WTC11 (cell line): ENCODE results near the gene SIGLEC7. TPM values are rescaled to one million over a fixed set of nuclear protein-coding genes. Genes with fewer than 3 reads are reported as not detected.

Experiments used
- ATAC-seq: fragments of 200-7000 bp; cut with Tn5 transposase; 2 replicates; pipeline ENCODE4 v1.10.0; 2021; ENCODE audit warnings: mild to moderate bottlenecking, moderate library complexity
- CTCF ChIA-PET: fragments of 300-600 bp; sonication (Branson Sonifier 250); formaldehyde crosslinking; loops from one replicate; lab custom pipeline; 2021; ENCODE audit warnings: antibody characterized with exemption; lab: Charles Lee
- POLR2A ChIA-PET: fragments of 350-600 bp; sonication (Branson Sonifier 250); formaldehyde crosslinking; loops from one replicate; lab custom pipeline; 2021; ENCODE audit warnings: antibody characterized with exemption; lab: Charles Lee
- DNase-seq: peaks from one replicate; pipeline ENCODE4 v3.0.0; 2021; ENCODE audit warnings: low spot score
- H3K27ac Mint-ChIP-seq: 2 replicates; pipeline ENCODE4 v1.8.0; 2021; ENCODE audit warnings: mixed read lengths
- H3K27me3 Mint-ChIP-seq: 2 replicates; pipeline ENCODE4 v1.8.0; 2021; ENCODE audit warnings: low read depth, mild to moderate bottlenecking, moderate library complexity, mixed read lengths
- H3K36me3 Mint-ChIP-seq: 2 replicates; pipeline ENCODE4 v1.8.0; 2021; ENCODE audit warnings: mixed read lengths
- H3K4me1 Mint-ChIP-seq: 2 replicates; pipeline ENCODE4 v1.8.0; 2022; ENCODE audit warnings: mixed read lengths
- H3K4me3 Mint-ChIP-seq: 2 replicates; pipeline ENCODE4 v1.8.0; 2021; ENCODE audit warnings: mild to moderate bottlenecking, moderate library complexity, mixed read lengths
- H3K9me3 Mint-ChIP-seq: 2 replicates; pipeline ENCODE4 v1.8.0; 2021; ENCODE audit warnings: mixed read lengths
- ATF1 ChIP-seq: sonication (generic); formaldehyde crosslinking; IDR thresholded peaks from 2 replicates; pipeline ENCODE4 v1.8.1; 2023; ENCODE audit warnings: mild to moderate bottlenecking, moderate library complexity, missing genetic modification reagents
- KAT7 ChIP-seq: sonication (generic); formaldehyde crosslinking; IDR thresholded peaks from 2 replicates; pipeline ENCODE4 v1.8.1; 2023; ENCODE audit warnings: missing genetic modification reagents, mild to moderate bottlenecking, borderline replicate concordance
- MXD4 ChIP-seq: fragments of 250-450 bp; sonication (Bioruptor Pico); IDR thresholded peaks from 2 replicates; pipeline ENCODE4 v1.8.0; 2021; ENCODE audit warnings: mild to moderate bottlenecking, moderate library complexity, borderline replicate concordance
- SMAD4 ChIP-seq: sonication (generic); formaldehyde crosslinking; IDR thresholded peaks from 2 replicates; pipeline ENCODE4 v1.8.0; 2022; ENCODE audit warnings: mild to moderate bottlenecking, missing genetic modification reagents
- TEAD4 ChIP-seq: sonication (generic); formaldehyde crosslinking; IDR thresholded peaks from 2 replicates; pipeline ENCODE4 v1.8.0; 2022; ENCODE audit warnings: mild to moderate bottlenecking, missing genetic modification reagents
- ZNF121 ChIP-seq: sonication (generic); formaldehyde crosslinking; IDR thresholded peaks from 2 replicates; pipeline ENCODE4 v1.8.0; 2023; ENCODE audit warnings: missing genetic modification reagents
- total RNA-seq: library from RNA; stranded (reverse); gene quantifications from 3 replicates; pipeline ENCODE4 v1.2.3, GENCODE V29; 2021
- TF ChIP-seq, protein P1 (sequence below): sonication (generic); formaldehyde crosslinking; conservative IDR thresholded peaks from 2 replicates; pipeline ENCODE4 v1.8.1; 2023; ENCODE audit warnings: mild to moderate bottlenecking, low read depth, missing genetic modification reagents, moderate library complexity
- TF ChIP-seq, protein P2 (sequence below): fragments of 250-450 bp; sonication (Bioruptor Pico); conservative IDR thresholded peaks from 2 replicates; pipeline ENCODE4 v1.9.0; 2021; ENCODE audit warnings: mild to moderate bottlenecking
- TF ChIP-seq, protein P3 (sequence below): sonication (generic); formaldehyde crosslinking; IDR thresholded peaks from 2 replicates; pipeline ENCODE4 v1.8.0; 2023; ENCODE audit warnings: missing genetic modification reagents, mild to moderate bottlenecking, borderline replicate concordance
- TF ChIP-seq, protein P4 (sequence below): sonication (generic); formaldehyde crosslinking; IDR thresholded peaks from 2 replicates; pipeline ENCODE4 v1.8.1; 2022; ENCODE audit warnings: mild to moderate bottlenecking, moderate library complexity, missing genetic modification reagents
- TF ChIP-seq, protein P5 (sequence below): sonication (generic); formaldehyde crosslinking; IDR thresholded peaks from 2 replicates; pipeline ENCODE4 v1.8.1; 2022; ENCODE audit warnings: low read depth, missing genetic modification reagents, borderline replicate concordance

Gene SIGLEC7
- total RNA-seq, 1 experiment from 2014 or later, result not detected

DNA sequence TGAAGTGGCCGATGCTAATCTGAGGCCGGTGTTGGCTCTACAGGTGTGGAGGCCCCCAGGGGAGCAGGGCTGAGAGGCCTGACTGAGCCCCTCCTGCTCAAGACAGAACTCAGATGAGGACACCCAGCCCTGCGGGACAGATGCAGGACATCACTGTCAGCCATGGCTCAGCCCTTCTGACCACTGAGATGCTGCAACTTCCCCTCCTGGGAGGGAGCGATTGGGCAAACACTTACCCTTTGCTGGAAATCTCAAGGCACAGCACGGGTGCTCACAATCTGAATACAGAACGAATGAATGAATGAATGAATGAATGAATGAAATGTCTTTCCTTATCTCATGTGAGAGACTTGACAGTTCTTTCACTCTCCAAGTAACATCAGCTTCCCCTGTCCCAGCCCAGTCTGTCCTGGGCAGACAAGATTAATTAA, 3.5 kb upstream of the SIGLEC7 start:
- ATAC-seq (no peak), DNase-seq (no peak)
- Mint-ChIP-seq H3K27ac (no peak overlapping the region), H3K4me3 (no peak overlapping the region), H3K27me3 (peaks cover 9% of the 10 kb centered on the region), H3K4me1 (peaks cover 25% of the 10 kb centered on the region), H3K36me3 (no peaks in the 10 kb centered on the region), H3K9me3 (no peaks in the 10 kb centered on the region)
- TF ChIP-seq, protein P1, sequence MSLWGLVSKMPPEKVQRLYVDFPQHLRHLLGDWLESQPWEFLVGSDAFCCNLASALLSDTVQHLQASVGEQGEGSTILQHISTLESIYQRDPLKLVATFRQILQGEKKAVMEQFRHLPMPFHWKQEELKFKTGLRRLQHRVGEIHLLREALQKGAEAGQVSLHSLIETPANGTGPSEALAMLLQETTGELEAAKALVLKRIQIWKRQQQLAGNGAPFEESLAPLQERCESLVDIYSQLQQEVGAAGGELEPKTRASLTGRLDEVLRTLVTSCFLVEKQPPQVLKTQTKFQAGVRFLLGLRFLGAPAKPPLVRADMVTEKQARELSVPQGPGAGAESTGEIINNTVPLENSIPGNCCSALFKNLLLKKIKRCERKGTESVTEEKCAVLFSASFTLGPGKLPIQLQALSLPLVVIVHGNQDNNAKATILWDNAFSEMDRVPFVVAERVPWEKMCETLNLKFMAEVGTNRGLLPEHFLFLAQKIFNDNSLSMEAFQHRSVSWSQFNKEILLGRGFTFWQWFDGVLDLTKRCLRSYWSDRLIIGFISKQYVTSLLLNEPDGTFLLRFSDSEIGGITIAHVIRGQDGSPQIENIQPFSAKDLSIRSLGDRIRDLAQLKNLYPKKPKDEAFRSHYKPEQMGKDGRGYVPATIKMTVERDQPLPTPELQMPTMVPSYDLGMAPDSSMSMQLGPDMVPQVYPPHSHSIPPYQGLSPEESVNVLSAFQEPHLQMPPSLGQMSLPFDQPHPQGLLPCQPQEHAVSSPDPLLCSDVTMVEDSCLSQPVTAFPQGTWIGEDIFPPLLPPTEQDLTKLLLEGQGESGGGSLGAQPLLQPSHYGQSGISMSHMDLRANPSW, result no peak
- TF ChIP-seq MXD4 (no peak), ZNF121 (CRISPR knock-in tag) (no peak), TEAD4 (CRISPR knock-in tag) (no peak), KAT7 (no peak), SMAD4 (CRISPR knock-in tag) (no peak)
- TF ChIP-seq, protein P2, sequence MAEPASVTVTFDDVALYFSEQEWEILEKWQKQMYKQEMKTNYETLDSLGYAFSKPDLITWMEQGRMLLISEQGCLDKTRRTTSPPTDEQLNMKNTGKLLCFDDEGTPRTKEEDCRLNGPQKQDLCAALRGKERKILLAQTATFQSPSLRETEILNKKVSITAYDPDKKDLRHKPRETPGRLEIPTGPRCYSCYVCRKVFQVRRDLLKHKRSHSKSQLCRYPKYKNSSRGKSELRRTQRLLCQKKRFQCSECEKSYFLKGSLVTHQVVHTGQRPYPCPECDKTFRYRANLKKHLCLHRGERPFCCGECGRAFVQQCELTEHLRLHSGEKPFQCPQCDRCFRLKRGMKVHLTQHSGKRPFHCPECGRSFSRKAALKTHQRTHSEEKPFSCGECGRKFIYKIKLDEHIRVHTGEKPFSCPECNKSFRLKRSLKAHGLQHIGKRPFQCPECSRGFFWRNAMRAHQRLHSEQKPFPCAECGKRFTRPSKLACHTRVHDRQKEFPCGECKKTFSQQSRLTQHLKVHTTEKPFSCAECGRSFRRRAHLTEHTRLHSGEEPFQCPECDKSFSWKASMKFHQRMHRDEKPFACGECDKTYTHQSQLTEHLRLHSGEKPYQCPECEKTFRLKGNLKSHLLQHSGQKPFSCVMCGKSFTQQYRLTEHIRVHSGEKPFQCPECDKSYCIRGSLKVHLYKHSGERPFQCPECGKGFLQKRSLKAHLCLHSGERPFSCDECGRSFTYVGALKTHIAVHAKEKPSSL (CRISPR knock-in tag), result no peak
- ChIA-PET POLR2A (no interaction called here), CTCF (interaction anchor here (1.0 to 1.1 kb wide), 3 partner anchors 27 to 523 kb away, joined by 3 to 4 read pairs (median 4); no protein-coding TSS in a partner anchor)

DNA sequence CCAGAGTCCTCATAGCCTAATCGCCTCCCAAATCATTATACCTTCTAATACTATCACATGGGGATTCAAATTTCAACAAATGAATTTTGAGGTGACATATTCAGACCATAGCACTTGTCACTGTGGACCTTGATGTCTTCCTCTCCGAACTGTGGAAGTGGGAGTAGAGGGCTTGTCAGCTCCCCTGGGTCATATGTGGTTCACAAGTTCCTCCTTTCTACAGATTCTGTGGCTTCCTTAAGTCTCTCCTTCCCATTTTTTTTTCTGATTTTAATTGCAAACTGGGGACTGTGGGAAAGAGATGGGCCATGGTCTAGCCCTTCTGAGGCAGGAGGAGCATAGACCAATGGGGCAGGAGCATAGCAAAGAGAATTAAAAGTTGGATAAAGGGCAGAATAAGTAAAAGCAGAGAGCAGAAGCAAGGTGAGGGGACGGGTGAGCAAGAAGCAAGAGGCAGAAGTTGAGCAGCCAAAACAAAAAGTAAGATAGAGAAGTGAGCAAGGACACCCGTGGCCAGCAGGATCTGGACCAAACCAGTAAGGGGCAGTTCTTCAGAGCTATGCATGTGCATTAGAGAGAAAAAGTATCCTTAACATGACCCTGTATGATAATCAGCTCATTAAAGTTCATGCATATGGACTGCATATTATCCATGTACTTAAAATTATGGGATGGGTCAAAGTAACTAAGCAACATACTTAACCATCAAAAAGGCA, 2.6 kb upstream of the SIGLEC7 start:
- Mint-ChIP-seq H3K9me3 (no peaks in the 10 kb centered on the region), H3K36me3 (no peaks in the 10 kb centered on the region), H3K4me3 (no peak overlapping the region), H3K4me1 (peaks cover 25% of the 10 kb centered on the region), H3K27ac (no peak overlapping the region), H3K27me3 (peaks cover 11% of the 10 kb centered on the region)
- POLR2A ChIA-PET, result no interaction called here
- CTCF ChIA-PET, result no interaction called here
- TF ChIP-seq, protein P3, sequence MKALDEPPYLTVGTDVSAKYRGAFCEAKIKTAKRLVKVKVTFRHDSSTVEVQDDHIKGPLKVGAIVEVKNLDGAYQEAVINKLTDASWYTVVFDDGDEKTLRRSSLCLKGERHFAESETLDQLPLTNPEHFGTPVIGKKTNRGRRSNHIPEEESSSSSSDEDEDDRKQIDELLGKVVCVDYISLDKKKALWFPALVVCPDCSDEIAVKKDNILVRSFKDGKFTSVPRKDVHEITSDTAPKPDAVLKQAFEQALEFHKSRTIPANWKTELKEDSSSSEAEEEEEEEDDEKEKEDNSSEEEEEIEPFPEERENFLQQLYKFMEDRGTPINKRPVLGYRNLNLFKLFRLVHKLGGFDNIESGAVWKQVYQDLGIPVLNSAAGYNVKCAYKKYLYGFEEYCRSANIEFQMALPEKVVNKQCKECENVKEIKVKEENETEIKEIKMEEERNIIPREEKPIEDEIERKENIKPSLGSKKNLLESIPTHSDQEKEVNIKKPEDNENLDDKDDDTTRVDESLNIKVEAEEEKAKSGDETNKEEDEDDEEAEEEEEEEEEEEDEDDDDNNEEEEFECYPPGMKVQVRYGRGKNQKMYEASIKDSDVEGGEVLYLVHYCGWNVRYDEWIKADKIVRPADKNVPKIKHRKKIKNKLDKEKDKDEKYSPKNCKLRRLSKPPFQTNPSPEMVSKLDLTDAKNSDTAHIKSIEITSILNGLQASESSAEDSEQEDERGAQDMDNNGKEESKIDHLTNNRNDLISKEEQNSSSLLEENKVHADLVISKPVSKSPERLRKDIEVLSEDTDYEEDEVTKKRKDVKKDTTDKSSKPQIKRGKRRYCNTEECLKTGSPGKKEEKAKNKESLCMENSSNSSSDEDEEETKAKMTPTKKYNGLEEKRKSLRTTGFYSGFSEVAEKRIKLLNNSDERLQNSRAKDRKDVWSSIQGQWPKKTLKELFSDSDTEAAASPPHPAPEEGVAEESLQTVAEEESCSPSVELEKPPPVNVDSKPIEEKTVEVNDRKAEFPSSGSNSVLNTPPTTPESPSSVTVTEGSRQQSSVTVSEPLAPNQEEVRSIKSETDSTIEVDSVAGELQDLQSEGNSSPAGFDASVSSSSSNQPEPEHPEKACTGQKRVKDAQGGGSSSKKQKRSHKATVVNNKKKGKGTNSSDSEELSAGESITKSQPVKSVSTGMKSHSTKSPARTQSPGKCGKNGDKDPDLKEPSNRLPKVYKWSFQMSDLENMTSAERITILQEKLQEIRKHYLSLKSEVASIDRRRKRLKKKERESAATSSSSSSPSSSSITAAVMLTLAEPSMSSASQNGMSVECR (CRISPR knock-in tag), result no peak
- no peak for TF ChIP-seq ATF1 (CRISPR knock-in tag)
- TF ChIP-seq, protein P4, sequence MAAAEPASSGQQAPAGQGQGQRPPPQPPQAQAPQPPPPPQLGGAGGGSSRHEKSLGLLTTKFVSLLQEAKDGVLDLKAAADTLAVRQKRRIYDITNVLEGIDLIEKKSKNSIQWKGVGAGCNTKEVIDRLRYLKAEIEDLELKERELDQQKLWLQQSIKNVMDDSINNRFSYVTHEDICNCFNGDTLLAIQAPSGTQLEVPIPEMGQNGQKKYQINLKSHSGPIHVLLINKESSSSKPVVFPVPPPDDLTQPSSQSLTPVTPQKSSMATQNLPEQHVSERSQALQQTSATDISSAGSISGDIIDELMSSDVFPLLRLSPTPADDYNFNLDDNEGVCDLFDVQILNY (CRISPR knock-in tag), result no peak
- TF ChIP-seq, protein P5, sequence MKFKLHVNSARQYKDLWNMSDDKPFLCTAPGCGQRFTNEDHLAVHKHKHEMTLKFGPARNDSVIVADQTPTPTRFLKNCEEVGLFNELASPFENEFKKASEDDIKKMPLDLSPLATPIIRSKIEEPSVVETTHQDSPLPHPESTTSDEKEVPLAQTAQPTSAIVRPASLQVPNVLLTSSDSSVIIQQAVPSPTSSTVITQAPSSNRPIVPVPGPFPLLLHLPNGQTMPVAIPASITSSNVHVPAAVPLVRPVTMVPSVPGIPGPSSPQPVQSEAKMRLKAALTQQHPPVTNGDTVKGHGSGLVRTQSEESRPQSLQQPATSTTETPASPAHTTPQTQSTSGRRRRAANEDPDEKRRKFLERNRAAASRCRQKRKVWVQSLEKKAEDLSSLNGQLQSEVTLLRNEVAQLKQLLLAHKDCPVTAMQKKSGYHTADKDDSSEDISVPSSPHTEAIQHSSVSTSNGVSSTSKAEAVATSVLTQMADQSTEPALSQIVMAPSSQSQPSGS (CRISPR knock-in tag), result no peak
- ATAC-seq (no peak), DNase-seq (no peak)
